IPS-NIHi7 (cell line): ENCODE measurements around the gene RADIL.
A peak's percentile ranks its signal among the peaks of the same experiment; 100 is the strongest.

Source experiments
- DNase-seq: peaks from one replicate; pipeline ENCODE4 v3.0.0; 2012; ENCODE audit warnings: mixed read lengths; ENCODE audit errors: extremely low spot score

RADIL gene

GRCh38 chr7:4754433-4755010 is 129.0 kb downstream of the RADIL start:
- DNase-seq, result no peak

GRCh38 chr7:4753598-4754432 is 129.7 kb downstream of the RADIL start:
- peak; percentile 92 for DNase-seq

GRCh38 chr7:4751398-4751947 is 132.0 kb downstream of the RADIL start:
- no peak for DNase-seq

GRCh38 chr7:4749798-4750197 is 133.7 kb downstream of the RADIL start:
- DNase-seq, result no peak

- DNase-seq, result no peak
These were observed 134.2 kb downstream of the RADIL start for GRCh38 chr7:4749363-4749762.
